ENCODE results near the gene POLR3A. TPM values are rescaled to one million over a fixed set of nuclear protein-coding genes. Genes with fewer than 3 reads are reported as not detected.
"Not testable (repeated sequence)": the region's sequence is repeated elsewhere in the genome, so short reads cannot be mapped to it uniquely, and the experiment has no call there.

Gene POLR3A
- total RNA-seq, 2 experiments from 2014 or later: 17.0 to 18.5 TPM

DNA sequence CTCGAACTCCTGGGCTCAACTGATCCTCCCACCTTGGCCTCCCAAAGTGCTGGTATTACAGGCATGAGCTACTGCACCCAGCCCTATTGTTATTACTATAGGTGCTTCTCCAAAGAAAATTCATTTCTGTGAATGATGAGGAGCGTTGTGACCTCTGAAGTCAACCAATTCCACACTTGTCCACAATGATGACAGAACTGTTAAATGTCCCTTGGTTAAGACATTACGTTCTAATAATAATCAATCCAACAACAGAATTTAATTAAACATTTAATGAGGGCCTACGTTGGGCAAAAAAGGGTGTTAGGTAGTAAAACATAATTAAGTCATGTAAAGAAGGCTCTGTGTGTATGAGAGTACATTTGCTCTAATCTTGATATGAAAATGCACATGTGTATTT is 18.2 kb downstream of the POLR3A start:
- H3K36me3 Mint-ChIP-seq (ENCODE audit: low read depth): peaks cover 51% of the 10 kb centered on the region
- CTCF ChIA-PET: no interaction called here
- H3K4me3 Mint-ChIP-seq: no peak overlapping the region
- no peak for DNase-seq
- H3K27me3 Mint-ChIP-seq (ENCODE audit: low read depth): no peaks in the 10 kb centered on the region
- POLR2A ChIA-PET: no interaction called here
- no peaks in the 10 kb centered on the region for H3K4me1 Mint-ChIP-seq (ENCODE audit: low read depth)
- no peak for ATAC-seq
- no peaks in the 10 kb centered on the region for H3K9me3 Mint-ChIP-seq (ENCODE audit: insufficient read depth)
- no peak overlapping the region for H3K27ac Mint-ChIP-seq

DNA sequence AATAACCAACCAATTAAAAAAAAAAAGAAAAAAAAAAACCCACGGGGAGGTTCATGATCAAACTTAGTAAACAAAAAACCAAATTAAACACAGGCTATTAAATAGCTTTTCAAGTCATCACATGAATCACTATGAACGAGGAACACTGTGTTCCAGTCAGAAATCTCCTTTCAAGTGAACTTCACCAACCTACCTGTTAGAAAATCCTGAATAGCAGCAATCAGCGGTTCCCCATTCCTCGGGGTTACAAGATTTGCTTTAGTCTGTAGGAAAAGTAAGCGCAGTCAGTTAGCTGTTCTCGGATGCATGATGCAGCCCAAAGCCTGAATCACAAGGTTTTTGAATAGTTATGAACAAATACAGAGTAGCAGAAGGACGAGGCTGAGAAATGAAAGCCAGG is 19.0 kb downstream of the POLR3A start:
- no peak overlapping the region for H3K4me3 Mint-ChIP-seq
- no peaks in the 10 kb centered on the region for H3K9me3 Mint-ChIP-seq (ENCODE audit: insufficient read depth)
- ATAC-seq (no peak), DNase-seq (no peak)
- peaks cover 56% of the 10 kb centered on the region for H3K36me3 Mint-ChIP-seq (ENCODE audit: low read depth)
- H3K27ac Mint-ChIP-seq: no peak overlapping the region
- H3K4me1 Mint-ChIP-seq (ENCODE audit: low read depth): no peaks in the 10 kb centered on the region
- ChIA-PET CTCF (no interaction called here), POLR2A (no interaction called here)
- no peaks in the 10 kb centered on the region for H3K27me3 Mint-ChIP-seq (ENCODE audit: low read depth)

DNA sequence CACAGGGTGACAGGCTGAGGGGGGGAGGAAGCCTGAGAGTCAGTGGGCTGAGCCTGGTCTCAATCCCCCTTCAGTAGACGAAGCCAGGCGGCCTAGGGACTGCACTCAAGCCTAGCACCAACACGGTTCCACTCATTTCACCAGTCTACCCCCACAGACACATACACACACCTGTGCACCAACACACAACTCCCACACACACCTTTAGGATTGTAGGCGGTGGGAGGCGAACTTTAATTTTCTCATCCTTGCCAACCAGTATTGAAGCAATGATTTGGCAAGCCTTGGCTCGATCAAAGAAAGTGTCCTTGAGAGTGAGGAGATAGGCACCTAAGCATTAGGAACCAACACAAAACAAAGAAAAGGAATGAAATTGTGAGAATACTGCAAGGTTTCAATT is 19.7 kb downstream of the POLR3A start:
- POLR2A ChIA-PET: no interaction called here
- Mint-ChIP-seq H3K4me3 (no peak overlapping the region), H3K27me3 (ENCODE audit: low read depth) (no peaks in the 10 kb centered on the region)

DNA sequence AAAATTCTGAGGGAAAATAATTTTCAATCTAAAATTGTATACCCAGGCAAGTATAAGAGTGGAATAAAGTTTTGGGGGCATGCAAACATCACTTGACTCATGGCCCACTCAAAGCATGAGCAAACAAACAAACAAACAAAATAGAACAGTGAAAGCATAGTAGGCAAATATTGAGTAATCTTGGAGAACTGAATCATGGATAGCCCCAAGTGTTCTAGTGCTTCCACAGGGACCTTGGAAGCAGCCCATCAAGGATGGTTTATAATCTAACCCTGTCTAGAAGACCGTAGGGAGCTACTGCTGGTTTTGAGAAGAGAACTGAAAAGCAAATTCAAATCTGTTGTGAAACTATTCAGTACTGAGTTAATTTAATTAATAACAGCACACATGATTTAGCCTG is 22.1 kb downstream of the POLR3A start:
- Mint-ChIP-seq H3K27me3 (ENCODE audit: low read depth) (no peaks in the 10 kb centered on the region), H3K36me3 (ENCODE audit: low read depth) (peaks cover 67% of the 10 kb centered on the region), H3K9me3 (ENCODE audit: insufficient read depth) (no peaks in the 10 kb centered on the region), H3K4me1 (ENCODE audit: low read depth) (no peaks in the 10 kb centered on the region), H3K4me3 (no peak overlapping the region), H3K27ac (no peak overlapping the region)
- ATAC-seq (no peak), DNase-seq (no peak)
- CTCF ChIA-PET: interaction anchor here (1.2 kb wide), 1 partner anchor 33 kb away, joined by 3 read pairs; no protein-coding TSS in a partner anchor
- POLR2A ChIA-PET: no interaction called here

More for the DNA sequence above, 19.7 kb downstream of the POLR3A start:
- H3K27ac Mint-ChIP-seq: no peak overlapping the region
- DNase-seq (no peak), ATAC-seq (no peak)
- no peaks in the 10 kb centered on the region for H3K9me3 Mint-ChIP-seq (ENCODE audit: insufficient read depth)
- no peaks in the 10 kb centered on the region for H3K4me1 Mint-ChIP-seq (ENCODE audit: low read depth)
- H3K36me3 Mint-ChIP-seq (ENCODE audit: low read depth): peaks cover 57% of the 10 kb centered on the region
- CTCF ChIA-PET: no interaction called here

- Mint-ChIP-seq H3K4me1 (ENCODE audit: low read depth) (no peaks in the 10 kb centered on the region), H3K9me3 (ENCODE audit: insufficient read depth) (no peaks in the 10 kb centered on the region), H3K27me3 (ENCODE audit: low read depth) (no peaks in the 10 kb centered on the region), H3K27ac (no peak overlapping the region), H3K36me3 (ENCODE audit: low read depth) (peaks cover 69% of the 10 kb centered on the region), H3K4me3 (no peak overlapping the region)
- ATAC-seq (no peak), DNase-seq (no peak)
- POLR2A ChIA-PET: no interaction called here
- CTCF ChIA-PET: no interaction called here
Measured at GRCh38 chr10:78004215-78005026, 24.9 kb downstream of the POLR3A start.

- Mint-ChIP-seq H3K27me3 (ENCODE audit: low read depth) (no peaks in the 10 kb centered on the region), H3K4me3 (no peak overlapping the region), H3K4me1 (ENCODE audit: low read depth) (no peaks in the 10 kb centered on the region), H3K9me3 (ENCODE audit: insufficient read depth) (no peaks in the 10 kb centered on the region), H3K27ac (no peak overlapping the region), H3K36me3 (ENCODE audit: low read depth) (peaks cover 70% of the 10 kb centered on the region)
- no peak for DNase-seq
- CTCF ChIA-PET: no interaction called here
- POLR2A ChIA-PET: no interaction called here
- no peak for ATAC-seq
Measured at GRCh38 chr10:78002541-78003288, 26.6 kb downstream of the POLR3A start.

DNA sequence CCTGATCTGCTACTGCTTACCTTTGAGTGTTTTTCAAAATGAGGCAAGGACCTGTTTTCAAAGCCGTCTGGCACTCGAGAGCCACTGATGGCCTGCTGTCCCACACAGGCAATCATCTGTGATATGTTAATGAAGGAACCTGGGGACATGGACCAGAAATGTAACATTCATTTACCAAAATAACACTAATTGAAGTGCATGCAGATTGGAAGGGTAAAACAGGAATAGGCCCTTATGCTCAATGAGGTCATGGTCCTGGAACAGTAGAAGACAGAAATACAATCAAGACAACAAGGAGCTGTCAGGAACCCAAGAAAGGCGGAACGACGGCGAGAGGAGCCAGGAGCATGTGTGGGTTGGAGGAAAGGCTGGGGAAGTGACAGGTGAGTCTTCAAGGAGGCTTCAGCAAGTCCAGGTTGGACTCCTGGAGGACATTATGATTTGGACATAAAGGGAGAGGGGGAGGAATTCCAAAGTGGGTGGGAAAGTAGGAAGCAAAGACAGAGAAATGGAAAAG is 28.3 kb downstream of the POLR3A start:
- Mint-ChIP-seq H3K9me3 (ENCODE audit: insufficient read depth) (no peaks in the 10 kb centered on the region), H3K27ac (no peak overlapping the region), H3K4me3 (no peak overlapping the region), H3K27me3 (ENCODE audit: low read depth) (no peaks in the 10 kb centered on the region), H3K36me3 (ENCODE audit: low read depth) (peaks cover 70% of the 10 kb centered on the region), H3K4me1 (ENCODE audit: low read depth) (no peaks in the 10 kb centered on the region)
- ChIA-PET CTCF (no interaction called here), POLR2A (interaction anchor here (0.6 kb wide), 1 partner anchor 33 kb away, joined by 4 read pairs; no protein-coding TSS in a partner anchor)
- no peak for DNase-seq
- no peak for ATAC-seq

DNA sequence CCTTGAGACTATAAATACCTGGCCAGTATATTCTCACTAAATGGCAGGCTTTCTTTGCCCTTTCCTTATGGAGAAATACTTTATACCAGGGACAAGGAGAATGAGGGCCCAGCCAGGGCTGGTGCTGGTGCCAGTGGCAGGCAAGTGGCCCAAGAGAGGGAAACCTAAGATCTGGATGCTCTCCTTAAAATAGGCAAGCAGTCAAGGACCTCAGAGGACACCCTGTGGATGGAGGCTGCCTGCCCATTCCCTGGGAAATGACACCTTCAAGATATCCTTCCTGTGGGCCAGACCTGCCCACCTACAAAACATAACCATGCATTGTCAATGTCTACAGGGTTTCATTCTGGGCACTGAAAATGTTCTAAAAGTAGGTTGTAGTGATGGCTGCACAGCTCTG is 29.1 kb downstream of the POLR3A start:
- H3K4me3 Mint-ChIP-seq: no peak overlapping the region
- ChIA-PET CTCF (no interaction called here), POLR2A (no interaction called here)
- no peaks in the 10 kb centered on the region for H3K27me3 Mint-ChIP-seq (ENCODE audit: low read depth)
- peaks cover 67% of the 10 kb centered on the region for H3K36me3 Mint-ChIP-seq (ENCODE audit: low read depth)
- no peaks in the 10 kb centered on the region for H3K4me1 Mint-ChIP-seq (ENCODE audit: low read depth)
- no peak for ATAC-seq
- H3K27ac Mint-ChIP-seq: no peak overlapping the region
- no peak for DNase-seq
- no peaks in the 10 kb centered on the region for H3K9me3 Mint-ChIP-seq (ENCODE audit: insufficient read depth)

DNA sequence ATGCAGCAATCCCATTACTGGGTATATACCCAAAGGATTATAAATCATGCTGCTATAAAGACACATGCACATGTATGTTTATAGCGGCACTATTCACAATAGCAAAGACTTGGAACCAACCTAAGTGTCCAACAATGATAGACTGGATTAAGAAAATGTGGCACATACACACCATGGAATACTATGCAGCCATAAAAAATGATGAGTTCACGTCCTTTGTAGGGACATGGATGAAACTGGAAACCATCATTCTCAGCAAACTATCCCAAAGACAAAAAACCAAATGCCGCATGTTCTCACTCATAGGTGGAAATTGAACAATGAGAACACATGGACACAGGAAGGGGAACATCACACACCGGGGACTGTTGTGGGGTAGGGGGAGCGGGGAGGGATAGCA is 30.5 kb downstream of the POLR3A start:
- POLR2A ChIA-PET; H3K4me3 Mint-ChIP-seq; H3K4me1 Mint-ChIP-seq (ENCODE audit: low read depth); DNase-seq; H3K27me3 Mint-ChIP-seq (ENCODE audit: low read depth); CTCF ChIA-PET; ATAC-seq; H3K9me3 Mint-ChIP-seq (ENCODE audit: insufficient read depth); H3K27ac Mint-ChIP-seq: not testable (repeated sequence)
- peaks cover 62% of the 10 kb centered on the region for H3K36me3 Mint-ChIP-seq (ENCODE audit: low read depth)

GRCh38 chr10:77993620-77994019 is 35.7 kb downstream of the POLR3A start:
- POLR2A ChIA-PET: no interaction called here
- no peaks in the 10 kb centered on the region for H3K27me3 Mint-ChIP-seq (ENCODE audit: low read depth)

DNA sequence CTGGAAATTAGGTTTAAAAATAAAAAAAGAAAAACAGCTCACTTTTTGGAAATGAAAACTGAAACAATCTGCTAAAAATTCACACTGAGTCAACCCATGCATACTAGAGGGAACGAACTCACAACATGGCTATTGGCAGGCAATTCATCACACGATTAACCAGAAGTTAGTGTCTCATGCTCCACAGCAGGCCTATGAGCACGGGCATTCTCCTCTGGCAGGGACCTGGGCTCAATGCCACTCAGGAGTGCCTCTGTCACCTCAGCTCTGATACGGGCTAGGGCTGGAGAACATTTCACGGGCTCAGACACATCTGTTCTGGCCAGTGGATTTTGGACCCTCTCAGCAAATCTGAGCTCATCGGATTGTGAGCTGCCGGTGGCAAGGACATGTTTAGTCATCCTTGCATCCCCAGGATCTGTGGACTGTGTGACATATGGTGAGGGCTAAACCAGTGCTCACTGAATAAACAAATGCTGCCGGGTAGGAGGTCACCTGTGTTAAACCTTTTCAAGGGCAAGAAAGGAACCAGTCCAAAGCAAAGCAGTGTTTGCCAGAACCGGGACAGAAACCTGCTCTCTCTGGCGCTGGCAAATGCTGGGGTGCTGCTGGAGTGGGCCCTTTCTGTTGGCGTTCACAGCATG is 40.1 kb downstream of the POLR3A start:
- no peaks in the 10 kb centered on the region for H3K9me3 Mint-ChIP-seq (ENCODE audit: insufficient read depth)
- ChIA-PET POLR2A (interaction anchor here (0.6 kb wide), 1 partner anchor 228 kb away, joined by 4 read pairs; no protein-coding TSS in a partner anchor), CTCF (interaction anchor here (1.6 kb wide), 1 partner anchor 142 kb away, joined by 3 read pairs; no protein-coding TSS in a partner anchor)
- H3K4me3 Mint-ChIP-seq: no peak overlapping the region
- no peaks in the 10 kb centered on the region for H3K27me3 Mint-ChIP-seq (ENCODE audit: low read depth)
- ATAC-seq (no peak), DNase-seq (no peak)
- no peaks in the 10 kb centered on the region for H3K4me1 Mint-ChIP-seq (ENCODE audit: low read depth)
- H3K36me3 Mint-ChIP-seq (ENCODE audit: low read depth): peaks cover 59% of the 10 kb centered on the region
- no peak overlapping the region for H3K27ac Mint-ChIP-seq

More at GRCh38 chr10:77993620-77994019, 35.7 kb downstream of the POLR3A start:
- Mint-ChIP-seq H3K4me3 (no peak overlapping the region), H3K27ac (no peak overlapping the region), H3K9me3 (ENCODE audit: insufficient read depth) (no peaks in the 10 kb centered on the region), H3K36me3 (ENCODE audit: low read depth) (peaks cover 57% of the 10 kb centered on the region), H3K4me1 (ENCODE audit: low read depth) (no peaks in the 10 kb centered on the region)
- DNase-seq (no peak), ATAC-seq (no peak)
- CTCF ChIA-PET: no interaction called here
